Thoracic aorta endothelial cell (primary cell): ENCODE data around the gene ZNF154. TPM values are rescaled to one million over a fixed set of nuclear protein-coding genes. Genes with fewer than 3 reads are reported as not detected.

ENCODE experiments used
- total RNA-seq: library from RNA; depleted of rRNA; stranded (reverse); fragments of >200 nt; gene quantifications from 2 replicates; pipeline ENCODE4 v1.2.3, GENCODE V29; 2012

ZNF154 gene
- 0.79 and 1.6 TPM in 2 replicates for total RNA-seq

GRCh38 chr19:57708641-57709361, at the start of gene ZNF154:
ZNF154 (minus strand) TSS chr19:57709204; CDS start chr19:57708971, 233 bp downstream.

DNA sequence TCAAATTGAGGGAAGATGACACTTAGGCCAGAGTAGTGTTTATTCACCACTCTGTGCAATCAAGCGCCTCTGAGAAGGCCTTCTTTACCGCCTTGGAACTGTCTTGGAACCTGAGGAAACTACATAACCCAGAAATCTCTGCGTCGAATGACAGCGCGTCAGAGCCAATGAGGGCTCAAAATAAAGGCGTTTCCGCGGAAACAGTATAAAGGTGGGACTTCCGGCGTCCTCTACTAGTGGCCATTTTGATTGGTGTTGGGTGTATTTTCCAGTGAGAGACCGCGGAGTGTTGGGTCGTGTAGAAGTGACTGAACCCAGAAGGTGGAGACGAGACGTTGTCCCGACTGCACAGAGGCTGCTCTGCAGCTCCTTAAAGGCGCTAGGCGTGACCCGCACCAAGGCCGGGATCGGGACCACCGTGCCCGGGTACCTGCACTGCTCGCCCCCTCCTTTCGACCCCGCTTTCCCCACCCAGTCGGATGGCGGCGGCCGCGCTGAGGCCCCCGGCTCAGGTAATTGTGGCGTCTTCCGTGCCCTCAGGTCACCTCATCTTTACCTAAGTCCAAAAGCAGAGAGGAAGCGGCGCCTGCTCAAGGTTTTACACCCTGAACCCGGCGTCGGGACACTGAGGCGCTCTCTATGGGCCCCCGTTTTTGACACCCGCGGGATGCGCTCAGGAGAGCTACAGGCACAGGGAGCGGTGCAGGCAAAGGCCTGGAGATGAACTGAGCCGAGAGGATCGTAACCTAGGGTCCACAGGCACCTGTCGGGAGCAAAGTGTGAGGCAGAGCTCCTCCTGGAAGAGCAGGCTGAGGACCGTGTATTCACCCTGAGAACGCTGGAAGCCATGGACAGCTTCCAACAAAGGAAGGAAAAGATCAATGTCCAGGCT, 37.8 kb upstream of the ZNF154 start, which contains the start of gene ZNF776:
Gene ZNF776 (plus strand): TSS at position 236 of the 892 bp plus-strand sequence. CDS start 244 bp downstream, at position 480.

DNA sequence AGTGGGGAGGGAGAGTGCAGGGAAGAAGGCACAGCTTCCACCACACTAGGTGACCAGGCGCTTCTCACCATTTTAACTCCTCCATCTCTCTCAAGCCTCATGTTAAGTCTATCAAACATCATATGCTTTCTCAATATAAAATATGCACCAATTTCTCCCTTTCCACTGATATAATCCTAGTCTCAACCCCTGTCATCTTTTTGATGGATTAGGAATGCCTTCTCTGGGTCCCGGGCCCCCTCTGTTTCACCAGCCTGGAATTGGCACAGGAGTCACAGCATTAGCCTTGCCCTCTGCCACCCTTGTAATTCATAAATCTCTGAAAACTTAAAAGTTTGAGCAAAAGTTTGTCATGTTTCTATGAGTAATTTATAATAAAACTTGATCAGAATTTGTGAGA, 40.4 kb downstream of the ZNF154 start, which contains the start of gene ZSCAN4:
Gene ZSCAN4 (plus strand): TSS at position 301 of the 400 bp plus-strand sequence. CDS start 7,211 bp downstream, outside the sequence.

Other genes with a start within 250 kb of the ZNF154 start
- gene ZNF772, start 231.6 kb downstream of the ZNF154 start, total RNA-seq, result 15.1 and 15.3 TPM in 2 replicates
- 6.9 and 8.1 TPM in 2 replicates for gene ZNF419, start 221.5 kb downstream of the ZNF154 start, total RNA-seq
- gene ZNF773, start 209.3 kb downstream of the ZNF154 start, total RNA-seq, result 6.0 and 9.0 TPM in 2 replicates
- 3.5 and 5.3 TPM in 2 replicates for gene ZNF549, start 181.8 kb downstream of the ZNF154 start, total RNA-seq
- gene ZNF550, start 149.3 kb downstream of the ZNF154 start, total RNA-seq, result 5.5 and 6.0 TPM in 2 replicates
- 4.2 and 5.6 TPM in 2 replicates for gene ZNF416, start 130.3 kb downstream of the ZNF154 start, total RNA-seq
- 1.4 and 4.4 TPM in 2 replicates for gene ZIK1, start 125.1 kb downstream of the ZNF154 start, total RNA-seq
- gene ZNF530, start 109.3 kb downstream of the ZNF154 start, total RNA-seq, result 3.3 and 4.8 TPM in 2 replicates
- gene ZNF134, start 95.0 kb downstream of the ZNF154 start, total RNA-seq, result 14.1 and 18.0 TPM in 2 replicates
- 5.8 and 7.6 TPM in 2 replicates for gene ZNF211, start 76.0 kb downstream of the ZNF154 start, total RNA-seq
- not detected in 2 replicates for gene ZSCAN4, start 40.3 kb downstream of the ZNF154 start, total RNA-seq
- 10.1 and 11.3 TPM in 2 replicates for gene ZNF551, start 27.2 kb downstream of the ZNF154 start, total RNA-seq
- 4.5 and 5.1 TPM in 2 replicates for gene ZNF671, start 18.4 kb upstream of the ZNF154 start, total RNA-seq
- gene ZNF776, start 37.6 kb upstream of the ZNF154 start, total RNA-seq, result 13.4 and 17.6 TPM in 2 replicates
- gene ZNF586, start 60.5 kb upstream of the ZNF154 start, total RNA-seq, result 19.8 and 21.7 TPM in 2 replicates
- gene ZNF552, start 105.7 kb upstream of the ZNF154 start, total RNA-seq, result 8.0 and 9.1 TPM in 2 replicates
- 23.7 and 48.5 TPM in 2 replicates for gene ZNF587B, start 121.1 kb upstream of the ZNF154 start, total RNA-seq
- 35.4 and 47.7 TPM in 2 replicates for gene ZNF587, start 140.7 kb upstream of the ZNF154 start, total RNA-seq
- 10.3 and 16.5 TPM in 2 replicates for gene ZNF814, start 179.8 kb upstream of the ZNF154 start, total RNA-seq
- 11.1 and 12.4 TPM in 2 replicates for gene ZNF417, start 207.4 kb upstream of the ZNF154 start, total RNA-seq
- 2.4 and 5.5 TPM in 2 replicates for gene ZNF418, start 226.2 kb upstream of the ZNF154 start, total RNA-seq
- gene ZNF256, start 238.5 kb upstream of the ZNF154 start, total RNA-seq, result 4.7 and 5.5 TPM in 2 replicates